G401 (cell line): ENCODE measurements around the gene GID4. TPM values are rescaled to one million over a fixed set of nuclear protein-coding genes. Genes with fewer than 3 reads are reported as not detected.
"Not testable (repeated sequence)": the region's sequence is repeated elsewhere in the genome, so short reads cannot be mapped to it uniquely, and the experiment has no call there.

Source experiments
- DNase-seq: peaks from one replicate; pipeline ENCODE4 v3.0.0-alpha.2; 2015; ENCODE audit warnings: low spot score
- in situ Hi-C: cut with HindIII; loops from 2 replicates; pipeline ENCODE4 v1.10.0; 2016; ENCODE audit warnings: low sequenced_read_pairs, mixed read lengths
- total RNA-seq: library from RNA; depleted of rRNA; stranded (reverse); fragments of >200 nt; shearing (Covaris generic); gene quantifications from 2 replicates; pipeline ENCODE4 v1.2.3, GENCODE V29; 2014; rRNA removed

Gene GID4
- 6.7 and 10.8 TPM in 2 replicates for total RNA-seq

GRCh38 chr17:18038861-18039534, at the start of gene GID4, which contains the start of gene ATPAF2:
GID4 (plus strand) TSS chr17:18039408; CDS start chr17:18039465, 57 bp downstream.
ATPAF2 (minus strand) TSS chr17:18039168; CDS start chr17:18039013, 155 bp downstream.
- in situ Hi-C loops: loop anchor here (25.0 kb wide), 1 partner anchor 152 kb away; no protein-coding TSS in a partner anchor
- peak; percentile 99 for DNase-seq

GRCh38 chr17:17989618-17990017, 49.6 kb upstream of the GID4 start:
- no peak for DNase-seq
- in situ Hi-C loops: no loop called here

- DNase-seq: no peak
- in situ Hi-C loops: no loop called here
Observed at GRCh38 chr17:17990282-17990681, 48.9 kb upstream of the GID4 start.

GRCh38 chr17:17993366-17993765, 45.8 kb upstream of the GID4 start:
- in situ Hi-C loops: no loop called here
- no peak for DNase-seq

GRCh38 chr17:17993852-17994251, 45.4 kb upstream of the GID4 start:
- in situ Hi-C loops: no loop called here

GRCh38 chr17:17994271-17995069, 44.7 kb upstream of the GID4 start:
- in situ Hi-C loops: loop anchor here (5.0 kb wide), 1 partner anchor 38 kb away; no protein-coding TSS in a partner anchor
- peak; percentile 33 for DNase-seq

More at GRCh38 chr17:17993852-17994251, 45.4 kb upstream of the GID4 start:
- DNase-seq: no peak

GRCh38 chr17:17995887-17996286, 43.3 kb upstream of the GID4 start:
- in situ Hi-C loops: loop anchor here (5.0 kb wide), 1 partner anchor 36 kb away; no protein-coding TSS in a partner anchor
- DNase-seq: not testable (repeated sequence)

GRCh38 chr17:17998934-17999333, 40.3 kb upstream of the GID4 start:
- in situ Hi-C loops: loop anchor here (5.0 kb wide), 1 partner anchor 33 kb away; no protein-coding TSS in a partner anchor
- no peak for DNase-seq

- in situ Hi-C loops: loop anchor here (5.0 kb wide), 1 partner anchor 33 kb away; no protein-coding TSS in a partner anchor
- no peak for DNase-seq
Observed at GRCh38 chr17:17999364-18000029, 39.7 kb upstream of the GID4 start.

GRCh38 chr17:18000030-18000408, 39.2 kb upstream of the GID4 start:
- in situ Hi-C loops: no loop called here
- DNase-seq: no peak

- DNase-seq: no peak
Observed at GRCh38 chr17:18002171-18002570, 37.0 kb upstream of the GID4 start.

GRCh38 chr17:18004345-18004744, 34.9 kb upstream of the GID4 start:
- in situ Hi-C loops: no loop called here
- DNase-seq: no peak

More at GRCh38 chr17:18002171-18002570, 37.0 kb upstream of the GID4 start:
- in situ Hi-C loops: no loop called here

- in situ Hi-C loops: no loop called here
- DNase-seq: no peak
Observed at GRCh38 chr17:18004884-18005305, 34.3 kb upstream of the GID4 start.

GRCh38 chr17:18005496-18005895, 33.7 kb upstream of the GID4 start:
- in situ Hi-C loops: no loop called here
- no peak for DNase-seq

GRCh38 chr17:18006495-18007239, 32.5 kb upstream of the GID4 start:
- no peak for DNase-seq
- in situ Hi-C loops: no loop called here

GRCh38 chr17:18008496-18009268, 30.5 kb upstream of the GID4 start:
- no peak for DNase-seq
- in situ Hi-C loops: no loop called here

- in situ Hi-C loops: no loop called here
- no peak for DNase-seq
Observed at GRCh38 chr17:18009609-18010420, 29.4 kb upstream of the GID4 start.
